SKM-1 treated with dmso at 0.1 percent for 144 hours (cell line): ENCODE results near the gene MTOR.
"Not testable (repeated sequence)": the region's sequence is repeated elsewhere in the genome, so short reads cannot be mapped to it uniquely, and the experiment has no call there.

Experiments used
- DNase-seq: peaks from one replicate; lab custom pipeline; 2025; ENCODE audit not compliant: unreplicated experiment; lab: John Stamatoyannopoulos, UW

Gene MTOR

GRCh38 chr1:11187000-11187399, 75.4 kb downstream of the MTOR start:
- no peak for DNase-seq

DNA sequence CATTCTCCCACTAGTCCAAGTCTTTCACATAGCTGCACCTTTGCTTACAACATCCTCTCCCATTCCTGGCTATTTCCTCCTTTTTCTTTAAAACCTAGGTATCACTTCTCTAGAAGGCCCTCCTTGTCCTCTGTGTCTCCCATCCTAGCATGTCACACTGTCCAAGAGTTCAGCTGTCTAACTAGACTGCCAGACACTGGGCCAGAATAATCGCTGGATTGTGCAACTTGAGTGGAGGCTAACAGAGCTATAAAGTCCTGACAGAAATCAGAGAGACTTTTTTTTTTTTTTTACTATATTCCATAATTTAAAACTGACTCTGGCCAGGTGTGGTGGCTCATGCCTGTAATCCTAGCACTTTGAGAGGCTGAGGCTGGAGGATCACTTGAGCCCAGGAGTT, 77.4 kb downstream of the MTOR start:
- no peak for DNase-seq

GRCh38 chr1:11182884-11183283, 79.5 kb downstream of the MTOR start:
- DNase-seq = no peak

GRCh38 chr1:11180342-11180744, 82.0 kb downstream of the MTOR start:
- DNase-seq = no peak

- DNase-seq = not testable (repeated sequence)
Observed at GRCh38 chr1:11179749-11180148, 82.6 kb downstream of the MTOR start.

- DNase-seq = no peak
Observed at GRCh38 chr1:11179125-11179524, 83.2 kb downstream of the MTOR start.

DNA sequence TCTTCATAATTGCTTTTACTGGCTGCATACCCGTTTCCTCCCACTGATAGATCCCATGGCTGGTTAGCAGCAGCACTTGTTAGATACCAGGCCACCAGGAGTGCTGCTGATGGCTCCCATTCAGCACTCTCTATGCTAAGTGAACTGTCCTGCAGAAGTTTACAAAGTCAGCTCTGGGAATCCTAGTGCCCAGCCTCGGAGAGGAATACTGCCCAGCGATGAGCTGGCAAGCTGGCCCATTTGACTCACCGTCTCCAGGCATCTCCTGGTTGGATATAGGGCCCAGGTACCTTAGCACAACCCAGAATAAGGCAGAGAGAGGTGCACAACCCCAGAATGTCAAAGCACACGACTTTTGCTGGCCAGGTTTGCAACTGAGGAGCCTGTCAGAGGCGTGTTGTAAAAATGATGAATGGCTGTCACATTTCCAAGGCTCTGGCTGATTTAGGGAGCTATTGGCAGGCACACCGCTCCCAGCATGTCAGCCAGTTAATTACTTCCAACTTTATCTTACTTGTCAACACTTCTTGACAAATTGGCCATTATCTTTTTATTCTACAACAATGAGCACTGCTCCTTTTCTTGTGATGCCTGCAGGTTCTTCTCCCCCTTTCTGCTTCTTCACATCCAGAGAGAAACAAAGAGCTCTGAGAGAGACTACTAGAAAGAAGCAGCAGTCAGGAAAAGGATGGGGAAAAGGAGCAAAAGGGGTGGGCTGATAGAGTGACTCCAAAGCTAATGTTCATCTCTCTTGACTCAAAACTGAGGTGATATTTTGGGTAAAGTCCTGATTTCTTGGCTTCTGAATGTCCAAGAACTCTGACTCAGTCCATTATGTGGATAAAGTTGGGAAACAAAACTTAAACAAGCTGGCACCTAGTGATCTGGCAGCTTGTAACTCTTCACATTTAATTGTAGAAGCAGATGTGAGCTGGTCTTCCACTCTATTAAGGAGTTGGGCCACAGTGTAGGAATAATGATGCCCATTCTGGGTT, 84.0 kb downstream of the MTOR start:
- no peak for DNase-seq

- DNase-seq = no peak
Observed at GRCh38 chr1:11176081-11176706, 86.2 kb downstream of the MTOR start.

- DNase-seq = no peak
Observed at GRCh38 chr1:11175461-11175860, 86.9 kb downstream of the MTOR start.

DNA sequence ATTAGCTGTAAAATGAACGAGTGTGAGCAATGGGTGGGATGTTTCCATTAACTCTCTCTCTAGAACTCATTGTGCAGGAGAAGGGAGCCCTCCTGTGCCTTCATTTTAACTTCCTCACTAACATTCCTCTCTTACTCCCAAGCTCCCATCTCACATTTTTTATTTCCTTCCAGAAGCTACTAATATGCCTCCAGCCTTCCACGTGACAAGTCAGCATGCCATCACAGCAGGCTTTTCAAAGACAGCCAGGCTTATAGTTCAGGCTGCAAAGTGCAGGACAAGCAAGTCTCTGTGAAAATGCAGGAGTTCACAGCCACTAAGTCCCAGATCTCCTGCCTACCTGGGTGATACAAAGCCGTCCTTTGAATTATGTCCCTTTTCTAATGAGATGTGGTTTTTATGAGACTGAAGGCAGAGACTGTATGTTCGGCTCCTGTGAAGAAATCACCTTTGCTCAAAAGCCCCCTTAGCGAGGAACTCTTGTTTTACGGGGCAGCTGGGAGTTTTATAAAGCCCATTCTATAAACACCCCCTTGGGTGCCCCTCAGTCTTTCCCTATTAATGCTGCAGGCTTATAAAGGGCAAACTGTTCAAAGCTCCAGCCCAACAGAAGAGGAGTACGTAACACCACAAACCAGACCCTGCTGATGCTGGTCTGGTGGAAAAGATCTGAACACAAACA, 87.9 kb downstream of the MTOR start:
- DNase-seq = no peak

- no peak for DNase-seq
Observed at GRCh38 chr1:11170102-11170501, 92.2 kb downstream of the MTOR start.

DNA sequence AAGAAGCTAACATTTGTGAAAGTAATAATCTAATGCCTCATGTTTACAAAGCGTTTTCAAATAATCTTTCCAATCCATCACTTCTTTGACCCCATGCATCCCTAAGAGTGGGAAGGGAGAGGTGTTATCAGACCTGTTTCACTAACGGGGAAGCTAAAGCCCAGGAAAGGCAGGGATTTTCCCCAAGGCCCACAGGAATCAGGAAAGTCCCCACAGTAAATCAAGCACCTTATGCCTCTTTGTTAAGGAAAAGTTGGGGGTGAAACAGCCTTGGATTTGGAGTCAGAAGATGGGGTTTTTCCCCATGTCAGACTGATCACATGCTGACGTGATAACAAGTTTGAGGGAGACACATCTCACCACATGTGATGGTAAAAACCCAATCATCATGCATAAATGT, 93.1 kb downstream of the MTOR start:
- DNase-seq = no peak

GRCh38 chr1:11168731-11169130, 93.6 kb downstream of the MTOR start:
- DNase-seq = no peak

DNA sequence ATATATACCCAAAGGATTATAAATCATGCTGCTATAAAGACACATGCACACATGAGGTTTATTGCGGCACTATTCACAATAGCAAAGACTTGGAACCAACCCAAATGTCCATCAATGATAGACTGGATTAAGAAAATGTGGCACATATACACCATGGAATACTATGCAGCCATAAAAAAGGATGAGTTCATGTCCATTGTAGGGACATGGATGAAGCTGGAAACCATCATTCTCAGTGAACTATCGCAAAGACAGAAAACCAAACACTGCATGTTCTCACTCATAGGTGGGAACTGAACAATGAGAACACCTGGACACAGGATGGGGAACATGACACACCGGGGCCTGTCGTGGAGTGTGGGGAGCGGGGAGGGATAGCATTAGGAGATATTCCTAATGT, 95.6 kb downstream of the MTOR start:
- not testable (repeated sequence) for DNase-seq

GRCh38 chr1:11162752-11163151, 99.6 kb downstream of the MTOR start:
- DNase-seq = not testable (repeated sequence)

GRCh38 chr1:11158720-11159321, 103.5 kb downstream of the MTOR start:
- DNase-seq = no peak

DNA sequence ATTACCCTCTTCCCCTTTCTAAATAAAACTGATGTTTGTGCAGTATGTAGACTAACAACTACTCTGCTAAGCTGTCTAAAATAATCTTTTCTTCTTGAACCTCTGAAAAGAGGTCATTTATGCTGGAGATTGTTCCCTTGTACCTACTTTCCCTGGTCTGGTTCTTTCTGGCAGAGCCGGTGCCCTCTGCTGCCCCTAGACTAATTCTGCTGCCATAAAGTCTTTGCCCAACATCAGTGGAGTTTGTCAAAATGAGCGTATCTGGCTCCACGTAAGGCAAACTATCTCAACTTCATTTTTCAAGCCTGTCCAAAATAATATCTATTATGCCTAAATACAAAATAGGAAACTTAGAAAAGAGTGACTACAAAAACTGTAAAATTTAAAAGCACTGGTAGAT, 104.1 kb downstream of the MTOR start:
- no peak for DNase-seq

- no peak for DNase-seq
Observed at GRCh38 chr1:11157867-11158266, 104.5 kb downstream of the MTOR start.

DNA sequence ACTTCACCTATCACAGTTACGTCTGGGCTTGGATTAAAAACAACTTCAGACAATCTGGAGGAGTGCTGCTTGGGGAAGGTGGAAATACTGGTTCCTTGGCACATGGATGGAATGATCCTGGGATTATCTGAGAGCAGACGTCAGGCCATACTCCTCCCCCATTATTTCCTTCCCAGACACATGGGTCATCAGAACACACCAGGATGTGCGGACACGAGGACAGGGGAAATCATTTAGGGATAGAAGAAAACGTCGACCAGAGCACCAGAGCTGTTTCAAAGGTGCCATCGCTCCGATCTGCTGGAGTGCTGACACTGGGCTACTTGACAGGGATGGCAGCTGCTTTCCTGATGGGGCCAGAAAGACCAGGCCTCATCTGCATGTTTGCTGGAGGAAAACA, 105.0 kb downstream of the MTOR start:
- no peak for DNase-seq

- DNase-seq = no peak
Observed at GRCh38 chr1:11156963-11157362, 105.4 kb downstream of the MTOR start.

GRCh38 chr1:11156441-11156840, 105.9 kb downstream of the MTOR start:
- no peak for DNase-seq
